Trophoblast cell (in vitro differentiated cells and primary cell): Measurements from ENCODE around the gene NCK2.
"Not testable (repeated sequence)": the region's sequence is repeated elsewhere in the genome, so short reads cannot be mapped to it uniquely, and the experiment has no call there.

ENCODE experiments used
- DNase-seq, 2 donors: peaks; one replicate each; pipeline ENCODE4 v3.0.0-alpha.2; 2016
- H2AFZ ChIP-seq: 2 replicates; pipeline ENCODE4 v1.6.1; 2013; ENCODE audit warnings: low read length, moderate library complexity, mild to moderate bottlenecking; ENCODE audit not compliant: insufficient read depth, poor library complexity
- H2AK5ac ChIP-seq: 2 replicates; pipeline ENCODE4 v1.6.1; 2013; ENCODE audit warnings: mild to moderate bottlenecking, low read length
- H2BK120ac ChIP-seq: 2 replicates; pipeline ENCODE4 v1.6.1; 2013; ENCODE audit warnings: low read length, mild to moderate bottlenecking, moderate library complexity; ENCODE audit not compliant: insufficient read depth, poor library complexity
- H2BK12ac ChIP-seq: 2 replicates; pipeline ENCODE4 v1.6.1; 2013; ENCODE audit warnings: mild to moderate bottlenecking, low read length, moderate library complexity
- H2BK5ac ChIP-seq: 2 replicates; pipeline ENCODE4 v1.6.1; 2013; ENCODE audit warnings: low read length, low read depth, moderate library complexity, mild to moderate bottlenecking; ENCODE audit not compliant: poor library complexity
- H3K14ac ChIP-seq: 2 replicates; pipeline ENCODE4 v1.6.1; 2013; ENCODE audit warnings: mild to moderate bottlenecking, low read length
- H3K18ac ChIP-seq: 2 replicates; pipeline ENCODE4 v1.6.1; 2013; ENCODE audit warnings: mild to moderate bottlenecking, low read length
- H3K23ac ChIP-seq: 2 replicates; pipeline ENCODE4 v1.6.1; 2013; ENCODE audit warnings: low read length
- H3K27ac ChIP-seq: 2 replicates; pipeline ENCODE4 v1.5.1; 2013; ENCODE audit warnings: low read depth, mild to moderate bottlenecking, inconsistent platforms, low read length, moderate library complexity
- H3K27me3 ChIP-seq: 2 replicates; pipeline ENCODE4 v1.6.1; 2013; ENCODE audit warnings: inconsistent platforms, mild to moderate bottlenecking, low read length, moderate library complexity; ENCODE audit not compliant: insufficient read depth
- H3K36me3 ChIP-seq, 2 experiments: 1 replicate in 1 of 2; 2 replicates in 1 of 2; pipeline ENCODE4 v1.6.1; 2013; ENCODE audit warnings: low read length in 2 of 2, mild to moderate bottlenecking in 2 of 2, moderate library complexity in 1 of 2; ENCODE audit not compliant: insufficient read depth in 2 of 2, control insufficient read depth in 1 of 2
- H3K4ac ChIP-seq: 2 replicates; pipeline ENCODE4 v1.6.1; 2013; ENCODE audit warnings: low read depth, mild to moderate bottlenecking, low read length, moderate library complexity
- H3K4me1 ChIP-seq, 2 experiments: 1 replicate in 1 of 2; 2 replicates in 1 of 2; pipeline ENCODE4 v1.6.1; 2013; ENCODE audit warnings: low read length in 2 of 2, mild to moderate bottlenecking in 2 of 2, moderate library complexity in 1 of 2; ENCODE audit not compliant: insufficient read depth in 2 of 2, control insufficient read depth in 1 of 2
- H3K4me2 ChIP-seq: 2 replicates; pipeline ENCODE4 v1.6.1; 2013; ENCODE audit warnings: inconsistent platforms, mild to moderate bottlenecking, low read length, moderate library complexity
- H3K4me3 ChIP-seq: 2 replicates; pipeline ENCODE4 v1.5.1; 2013; ENCODE audit warnings: mild to moderate bottlenecking, low read depth, low read length, inconsistent platforms
- H3K79me1 ChIP-seq: one replicate; pipeline ENCODE4 v1.6.1; 2013; ENCODE audit warnings: low read length
- H3K79me2 ChIP-seq: 2 replicates; pipeline ENCODE4 v1.6.1; 2013; ENCODE audit warnings: low read length, mild to moderate bottlenecking; ENCODE audit not compliant: control insufficient read depth, insufficient read depth, poor library complexity
- H3K9ac ChIP-seq: 2 replicates; pipeline ENCODE4 v1.6.1; 2013; ENCODE audit warnings: mild to moderate bottlenecking, low read length
- H3K9me3 ChIP-seq: 2 replicates; pipeline ENCODE4 v1.6.1; 2013; ENCODE audit warnings: low read depth, mild to moderate bottlenecking, control low read depth, inconsistent platforms, low read length; ENCODE audit not compliant: insufficient read depth
- H4K12ac ChIP-seq: 2 replicates; pipeline ENCODE4 v1.6.1; 2013; ENCODE audit warnings: low read depth, mild to moderate bottlenecking, low read length, moderate library complexity
- H4K8ac ChIP-seq: 2 replicates; pipeline ENCODE4 v1.6.1; 2013; ENCODE audit warnings: low read depth, mild to moderate bottlenecking, low read length, moderate library complexity
- H4K91ac ChIP-seq: one replicate; pipeline ENCODE4 v1.6.1; 2013; ENCODE audit warnings: low read depth, mild to moderate bottlenecking, low read length, moderate library complexity
- WGBS: extraction: QIAGEN DNeasy Blood & Tissue Kit; methylation state at CpG from one replicate; pipeline ENCODE4 v1.1.7; 2013; ENCODE audit warnings: missing lambda C conversion rate; ENCODE audit not compliant: insufficient read length, insufficient coverage; ENCODE audit errors: extremely low coverage; 5-methylcytosine and 5-hydroxymethylcytosine counted together

The NCK2 gene

DNA sequence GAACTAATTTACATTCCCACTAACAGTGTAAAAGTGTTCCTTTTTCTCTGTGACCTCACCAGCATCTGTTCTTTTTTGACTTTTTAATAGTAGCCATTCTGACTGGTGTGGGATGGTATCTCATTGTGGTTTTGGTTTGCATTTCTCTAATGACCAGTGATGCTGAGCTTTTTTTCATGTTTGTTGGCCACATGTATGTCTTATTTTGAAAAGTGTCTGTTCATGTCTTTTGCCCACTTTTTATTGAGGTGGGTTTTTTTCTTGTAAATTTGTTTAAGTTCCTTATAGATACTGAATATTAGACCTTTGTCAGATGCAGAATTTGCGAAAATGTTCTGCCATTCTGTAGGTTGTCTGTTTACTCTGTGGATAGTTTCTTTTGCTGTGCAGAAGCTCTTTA is 153.0 kb downstream of the NCK2 start:
- H3K9me3 ChIP-seq, H3K79me1 ChIP-seq, H3K4me2 ChIP-seq, H3K27me3 ChIP-seq, DNase-seq, H3K4me3 ChIP-seq, H3K18ac ChIP-seq, H3K9ac ChIP-seq, H4K12ac ChIP-seq, H4K91ac ChIP-seq, H3K4ac ChIP-seq, H2AK5ac ChIP-seq, H3K4me1 ChIP-seq, H2BK5ac ChIP-seq, H2BK120ac ChIP-seq, H2BK12ac ChIP-seq, H3K79me2 ChIP-seq, H3K23ac ChIP-seq, H4K8ac ChIP-seq, H3K14ac ChIP-seq, H3K27ac ChIP-seq, H2AFZ ChIP-seq: not testable (repeated sequence)
- H3K36me3 ChIP-seq, result peaks cover 13 to 19% of the 10 kb centered on the region in 2 experiments
- WGBS, result no CpG with 5 or more reads among the region's 1 CpG

GRCh38 chr2:105903051-105903674 is 158.5 kb downstream of the NCK2 start:
- Histone ChIP-seq H2BK12ac (no peak overlapping the region), H3K79me1 (no peaks in the 10 kb centered on the region), H3K36me3 (no peaks in the 10 kb centered on the region), H3K4me2 (no peak overlapping the region), H3K4me3 (no peak overlapping the region), H3K4me1 (no peaks in the 10 kb centered on the region), H3K9me3 (no peaks in the 10 kb centered on the region), H3K9ac (peak overlapping the region; percentile 22), H2BK5ac (no peak overlapping the region), H4K12ac (no peak overlapping the region), H4K91ac (no peak overlapping the region), H2BK120ac (no peak overlapping the region), H3K79me2 (no peaks in the 10 kb centered on the region), H3K14ac (no peak overlapping the region), H3K27me3 (no peaks in the 10 kb centered on the region), H3K23ac (no peak overlapping the region), H2AFZ (no peak overlapping the region), H4K8ac (no peak overlapping the region), H3K4ac (no peak overlapping the region), H3K27ac (no peak overlapping the region), H2AK5ac (no peak overlapping the region), H3K18ac (no peak overlapping the region)
- DNase-seq, result no peak
- WGBS, result no CpG with 5 or more reads among the region's 7 CpGs

DNA sequence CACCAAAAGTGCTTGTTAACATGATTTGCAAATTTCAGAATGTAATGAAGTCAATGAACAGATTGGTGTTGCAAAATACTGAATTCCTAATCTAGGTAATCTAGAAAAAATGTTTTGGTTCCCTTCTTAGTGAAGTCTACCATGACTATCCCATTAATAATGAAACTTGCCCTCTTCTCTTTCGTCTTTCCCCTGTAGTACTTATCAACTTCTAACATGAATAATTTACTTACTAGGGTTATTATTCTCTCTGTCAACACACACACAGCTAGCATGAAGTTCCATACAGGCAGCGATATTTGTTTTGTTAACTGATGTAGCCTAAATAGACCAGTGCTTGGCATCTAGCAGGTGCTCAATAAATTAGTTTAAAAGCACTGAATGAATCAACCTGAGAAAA is 160.2 kb downstream of the NCK2 start:
- no peak overlapping the region for H4K8ac ChIP-seq
- no peak overlapping the region for H3K18ac ChIP-seq
- no peaks in the 10 kb centered on the region for H3K4me1 ChIP-seq
- no peaks in the 10 kb centered on the region for H3K36me3 ChIP-seq
- H2AK5ac ChIP-seq, result no peak overlapping the region
- no peak overlapping the region for H3K14ac ChIP-seq
- no peak overlapping the region for H3K4me3 ChIP-seq
- H4K91ac ChIP-seq, result no peak overlapping the region
- H3K9ac ChIP-seq, result no peak overlapping the region
- no peaks in the 10 kb centered on the region for H3K79me2 ChIP-seq
- H3K4ac ChIP-seq, result no peak overlapping the region
- no peaks in the 10 kb centered on the region for H3K9me3 ChIP-seq
- DNase-seq, result peak in 1 of 2 donors; percentile 30
- no peak overlapping the region for H2AFZ ChIP-seq
- H3K4me2 ChIP-seq, result no peak overlapping the region
- no peak overlapping the region for H3K23ac ChIP-seq
- no CpG with 5 or more reads among the region's 2 CpGs for WGBS
- H3K79me1 ChIP-seq, result no peaks in the 10 kb centered on the region
- H4K12ac ChIP-seq, result no peak overlapping the region
- H2BK120ac ChIP-seq, result no peak overlapping the region
- no peaks in the 10 kb centered on the region for H3K27me3 ChIP-seq
- H2BK12ac ChIP-seq, result no peak overlapping the region
- H2BK5ac ChIP-seq, result no peak overlapping the region
- no peak overlapping the region for H3K27ac ChIP-seq

- no peaks in the 10 kb centered on the region for H3K4me1 ChIP-seq
- no peak overlapping the region for H3K27ac ChIP-seq
- no peak overlapping the region for H3K18ac ChIP-seq
- no CpG with 5 or more reads among the region's 3 CpGs for WGBS
- H2BK5ac ChIP-seq, result no peak overlapping the region
- H2BK120ac ChIP-seq, result no peak overlapping the region
- no peaks in the 10 kb centered on the region for H3K27me3 ChIP-seq
- H3K36me3 ChIP-seq, result no peaks in the 10 kb centered on the region
- H4K12ac ChIP-seq, result no peak overlapping the region
- H4K8ac ChIP-seq, result no peak overlapping the region
- no peak overlapping the region for H3K4ac ChIP-seq
- DNase-seq, result no peak
- no peak overlapping the region for H3K4me2 ChIP-seq
- H3K4me3 ChIP-seq, result no peak overlapping the region
- no peak overlapping the region for H3K14ac ChIP-seq
- no peak overlapping the region for H4K91ac ChIP-seq
- H2AFZ ChIP-seq, result no peak overlapping the region
- H3K23ac ChIP-seq, result no peak overlapping the region
- H3K79me2 ChIP-seq, result no peaks in the 10 kb centered on the region
- H3K9ac ChIP-seq, result no peak overlapping the region
- H3K9me3 ChIP-seq, result no peaks in the 10 kb centered on the region
- H2AK5ac ChIP-seq, result no peak overlapping the region
- no peak overlapping the region for H2BK12ac ChIP-seq
- H3K79me1 ChIP-seq, result no peaks in the 10 kb centered on the region
These were observed 161.8 kb downstream of the NCK2 start for GRCh38 chr2:105906481-105906880.
